Subcutaneous abdominal adipose tissue (tissue), 5 donors: Measurements from ENCODE around the gene GLB1L3.
A peak's percentile ranks its signal among the peaks of the same experiment; 100 is the strongest.

Source experiments
- H3K27ac ChIP-seq: one replicate; pipeline ENCODE4 v1.7.0; 2013; ENCODE audit warnings: low read depth, mild to moderate bottlenecking, inconsistent platforms, low read length, moderate library complexity
- H3K27me3 ChIP-seq, 5 donors: one replicate each; pipeline ENCODE4 v1.7.0; 2013; ENCODE audit warnings: low read length in 5 of 5, inconsistent platforms in 1 of 5; ENCODE audit not compliant: control insufficient read depth in 5 of 5, insufficient read depth in 4 of 5
- H3K36me3 ChIP-seq, 5 donors: one replicate each; pipeline ENCODE4 v1.7.0; 2013; ENCODE audit warnings: low read length in 5 of 5; ENCODE audit not compliant: control insufficient read depth in 5 of 5, insufficient read depth in 5 of 5
- H3K4me1 ChIP-seq, 5 donors: one replicate each; pipeline ENCODE4 v1.7.0; 2013; ENCODE audit warnings: low read length in 5 of 5, mild to moderate bottlenecking in 3 of 5, moderate library complexity in 1 of 5; ENCODE audit not compliant: control insufficient read depth in 5 of 5, insufficient read depth in 5 of 5
- H3K4me3 ChIP-seq, 5 donors: one replicate each; pipeline ENCODE4 v1.7.0; 2013; ENCODE audit warnings: low read length in 5 of 5, low read depth in 1 of 5
- H3K9ac ChIP-seq, 5 donors: one replicate each; pipeline ENCODE4 v1.7.0; 2013; ENCODE audit warnings: low read length in 5 of 5, mild to moderate bottlenecking in 4 of 5, moderate library complexity in 3 of 5
- H3K9me3 ChIP-seq, 5 donors: one replicate each; pipeline ENCODE4 v1.7.0; 2013; ENCODE audit warnings: low read length in 5 of 5; ENCODE audit not compliant: control insufficient read depth in 5 of 5
- donor health status: healthy.
- donor health status: healthy.
- donor health status: healthy.
- donor health status: healthy.
- donor health status: healthy.

GLB1L3 gene

GRCh38 chr11:134275534-134276395 is at the start of gene GLB1L3:
GLB1L3 (plus strand) TSS chr11:134276379; CDS start chr11:134276741, 362 bp downstream.
- H3K27me3 ChIP-seq, result peaks cover 40 to 74% (median 57%) of the 10 kb centered on the region in 5 donors
- H3K36me3 ChIP-seq, result no peaks in the 10 kb centered on the region
- H3K9ac ChIP-seq, result no peak within 1 kb of the TSS
- peak within 1 kb of the TSS; percentile 4 to 60 (median 48) for H3K4me3 ChIP-seq
- peaks cover 0 to 22% (median 19%) of the 10 kb centered on the region in 5 donors for H3K4me1 ChIP-seq
- no peak within 1 kb of the TSS for H3K27ac ChIP-seq
- peaks cover 2 to 8% (median 5%) of the 10 kb centered on the region in 5 donors for H3K9me3 ChIP-seq

DNA sequence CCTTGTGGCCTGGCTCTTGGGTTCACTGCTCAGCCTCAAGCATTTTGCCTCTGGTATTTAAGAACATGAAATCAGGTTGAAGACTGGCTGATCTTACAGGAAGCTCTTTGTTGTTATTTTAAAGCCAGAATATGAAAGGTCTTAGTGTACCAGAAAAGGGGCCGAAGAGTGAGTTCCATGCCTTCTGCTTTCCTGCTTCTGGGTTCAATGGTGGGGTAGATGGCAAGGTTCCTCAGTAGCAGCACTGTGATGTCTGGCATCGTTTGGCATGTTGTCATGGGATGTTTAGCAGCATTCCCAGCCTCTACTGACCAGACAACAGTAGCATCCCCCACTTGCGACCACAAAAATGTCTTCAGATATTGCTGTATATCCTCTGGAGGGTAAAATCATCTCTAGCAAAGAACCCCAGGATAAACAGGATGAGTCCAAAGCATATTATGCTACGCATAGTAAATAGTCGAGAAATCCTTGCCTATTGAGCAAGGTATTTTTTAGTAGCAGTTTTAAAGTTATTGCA is 49.3 kb upstream of the GLB1L3 start:
- no peak overlapping the region for H3K4me3 ChIP-seq
- peaks cover 0 to 4% (median 0%) of the 10 kb centered on the region in 5 donors for H3K36me3 ChIP-seq
- no peaks in the 10 kb centered on the region for H3K9me3 ChIP-seq
- H3K4me1 ChIP-seq, result peaks cover 6 to 55% (median 37%) of the 10 kb centered on the region in 5 donors
- H3K27ac ChIP-seq, result no peak overlapping the region
- H3K27me3 ChIP-seq, result no peaks in the 10 kb centered on the region
- H3K9ac ChIP-seq, result peak overlapping the region in 2 of 5 donors; percentile 29 to 48

DNA sequence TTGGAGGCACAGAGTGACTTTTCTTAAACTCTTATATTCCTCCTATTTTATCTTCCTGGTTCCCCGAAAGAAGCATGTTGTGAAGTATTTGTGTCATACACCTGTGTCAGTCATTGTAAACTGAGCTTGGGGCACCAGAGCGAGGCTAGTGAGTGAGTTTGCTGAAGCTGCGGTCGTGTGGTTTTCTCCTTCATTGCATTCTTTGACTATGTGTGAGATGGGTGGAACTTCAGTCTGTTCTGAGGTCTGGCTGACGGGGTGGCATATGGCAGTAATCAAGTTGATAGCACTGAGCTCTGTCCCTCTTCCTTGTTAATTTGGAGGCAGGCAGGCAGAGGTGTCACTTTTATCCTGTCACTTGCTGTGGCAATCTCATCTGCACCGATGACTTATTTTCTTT is 47.6 kb upstream of the GLB1L3 start:
- Histone ChIP-seq H3K36me3 (peaks cover 0 to 7% (median 0%) of the 10 kb centered on the region in 5 donors), H3K4me1 (peaks cover 6 to 54% (median 33%) of the 10 kb centered on the region in 5 donors), H3K9me3 (no peaks in the 10 kb centered on the region), H3K9ac (no peak overlapping the region), H3K27ac (no peak overlapping the region), H3K27me3 (no peaks in the 10 kb centered on the region), H3K4me3 (no peak overlapping the region)

DNA sequence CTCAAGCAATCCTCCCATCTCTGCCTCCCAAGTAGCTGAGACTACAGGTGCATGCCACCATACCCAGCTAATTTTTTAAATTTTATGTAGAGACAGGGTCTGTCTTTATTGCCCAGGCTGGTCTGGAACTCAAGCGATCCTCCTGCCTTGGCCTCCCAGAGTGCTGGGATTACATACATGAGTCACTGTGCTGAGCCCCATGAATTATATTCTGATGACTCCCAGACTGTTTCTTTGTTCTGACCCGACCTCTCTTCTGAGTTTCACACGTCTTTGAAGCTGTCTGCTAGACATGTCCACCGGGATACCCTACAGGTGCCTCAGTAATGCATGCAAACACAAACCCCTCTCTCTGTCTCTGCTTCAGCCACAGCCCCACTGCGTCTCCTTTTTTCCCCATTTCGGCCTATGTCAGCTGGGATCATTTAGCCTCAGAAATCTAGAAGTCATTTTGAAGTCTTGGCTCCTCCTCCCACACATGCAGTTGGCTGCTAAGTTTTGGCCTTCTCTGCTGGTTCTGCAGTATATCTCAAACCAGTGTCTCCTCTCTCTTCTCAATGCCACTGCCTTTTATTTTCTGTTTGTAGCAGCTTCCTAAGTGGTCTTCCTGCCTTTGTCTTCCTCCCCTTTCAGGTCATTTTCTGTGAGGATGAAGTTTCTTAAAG is 46.9 kb upstream of the GLB1L3 start:
- Histone ChIP-seq H3K4me3 (no peak overlapping the region), H3K36me3 (peaks cover 0 to 7% (median 2%) of the 10 kb centered on the region in 5 donors), H3K27ac (no peak overlapping the region), H3K4me1 (peaks cover 6 to 54% (median 33%) of the 10 kb centered on the region in 5 donors), H3K27me3 (no peaks in the 10 kb centered on the region), H3K9ac (no peak overlapping the region), H3K9me3 (no peaks in the 10 kb centered on the region)

- H3K27me3 ChIP-seq, result no peaks in the 10 kb centered on the region
- peaks cover 0 to 13% (median 10%) of the 10 kb centered on the region in 5 donors for H3K36me3 ChIP-seq
- H3K4me3 ChIP-seq, result no peak overlapping the region
- H3K9ac ChIP-seq, result no peak overlapping the region
- H3K27ac ChIP-seq, result no peak overlapping the region
- H3K4me1 ChIP-seq, result peaks cover 6 to 50% (median 29%) of the 10 kb centered on the region in 5 donors
- H3K9me3 ChIP-seq, result no peaks in the 10 kb centered on the region
Measured at GRCh38 chr11:134230339-134230738, 45.8 kb upstream of the GLB1L3 start.

GRCh38 chr11:134231958-134232659 is 44.1 kb upstream of the GLB1L3 start:
- peaks cover 4 to 25% (median 21%) of the 10 kb centered on the region in 5 donors for H3K36me3 ChIP-seq
- H3K9me3 ChIP-seq, result no peaks in the 10 kb centered on the region
- peak overlapping the region in 1 of 5 donors; percentile 1 for H3K9ac ChIP-seq
- H3K4me1 ChIP-seq, result peaks cover 0 to 33% (median 12%) of the 10 kb centered on the region in 5 donors
- H3K27ac ChIP-seq, result no peak overlapping the region
- no peaks in the 10 kb centered on the region for H3K27me3 ChIP-seq
- no peak overlapping the region for H3K4me3 ChIP-seq

- peaks cover 0 to 31% (median 12%) of the 10 kb centered on the region in 5 donors for H3K4me1 ChIP-seq
Measured at GRCh38 chr11:134233729-134234179, 42.4 kb upstream of the GLB1L3 start.

DNA sequence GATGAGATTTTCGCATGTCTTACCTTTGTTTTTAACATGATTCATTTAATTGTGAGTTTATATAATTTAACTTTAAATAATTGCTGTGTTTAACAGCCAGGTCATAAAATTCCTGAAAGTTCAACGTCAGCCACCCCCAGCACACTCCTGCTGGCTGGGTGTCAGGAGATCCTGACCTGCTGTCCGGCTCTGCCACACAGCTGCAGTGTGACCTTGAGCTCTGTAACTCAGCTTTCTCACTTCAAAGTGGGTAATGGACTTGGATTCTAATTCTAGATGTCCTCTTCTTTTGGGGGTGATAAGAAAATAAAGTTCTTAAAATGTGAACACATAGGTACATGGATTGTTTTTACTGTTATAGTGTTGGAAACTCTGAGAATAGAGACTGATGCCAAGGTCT is 40.8 kb upstream of the GLB1L3 start:
- Histone ChIP-seq H3K36me3 (peaks cover 15 to 46% (median 40%) of the 10 kb centered on the region in 5 donors), H3K27ac (no peak overlapping the region), H3K9ac (no peak overlapping the region), H3K4me1 (peaks cover 0 to 20% (median 6%) of the 10 kb centered on the region in 5 donors), H3K27me3 (no peaks in the 10 kb centered on the region), H3K4me3 (no peak overlapping the region), H3K9me3 (no peaks in the 10 kb centered on the region)

More at GRCh38 chr11:134233729-134234179, 42.4 kb upstream of the GLB1L3 start:
- Histone ChIP-seq H3K27ac (no peak overlapping the region), H3K9me3 (no peaks in the 10 kb centered on the region), H3K27me3 (no peaks in the 10 kb centered on the region), H3K4me3 (no peak overlapping the region), H3K36me3 (peaks cover 4 to 32% (median 26%) of the 10 kb centered on the region in 5 donors), H3K9ac (no peak overlapping the region)

- H3K9ac ChIP-seq, result no peak overlapping the region
- H3K27ac ChIP-seq, result no peak overlapping the region
- H3K4me3 ChIP-seq, result no peak overlapping the region
- H3K4me1 ChIP-seq, result peaks cover 0 to 6% (median 3%) of the 10 kb centered on the region in 5 donors
- peaks cover 15 to 58% (median 55%) of the 10 kb centered on the region in 5 donors for H3K36me3 ChIP-seq
- no peaks in the 10 kb centered on the region for H3K9me3 ChIP-seq
- H3K27me3 ChIP-seq, result no peaks in the 10 kb centered on the region
Measured at GRCh38 chr11:134236834-134237556, 39.2 kb upstream of the GLB1L3 start.
